Hepatocyte (in vitro differentiated cells): ENCODE data around the gene MED6.

Experiments used
- EZH2 ChIP-seq: fragments of 200-600 bp; sonication (generic); IDR thresholded peaks from 2 replicates; pipeline ENCODE4 v1.6.1; 2016; ENCODE audit warnings: antibody characterized with exemption, mild to moderate bottlenecking, borderline replicate concordance
- TF ChIP-seq, protein P1 (sequence below): fragments of 200-600 bp; sonication (generic); IDR thresholded peaks from 2 replicates; pipeline ENCODE4 v1.5.1; 2016; ENCODE audit warnings: antibody characterized with exemption, mild to moderate bottlenecking; ENCODE audit not compliant: poor library complexity

- TF ChIP-seq, protein P1, sequence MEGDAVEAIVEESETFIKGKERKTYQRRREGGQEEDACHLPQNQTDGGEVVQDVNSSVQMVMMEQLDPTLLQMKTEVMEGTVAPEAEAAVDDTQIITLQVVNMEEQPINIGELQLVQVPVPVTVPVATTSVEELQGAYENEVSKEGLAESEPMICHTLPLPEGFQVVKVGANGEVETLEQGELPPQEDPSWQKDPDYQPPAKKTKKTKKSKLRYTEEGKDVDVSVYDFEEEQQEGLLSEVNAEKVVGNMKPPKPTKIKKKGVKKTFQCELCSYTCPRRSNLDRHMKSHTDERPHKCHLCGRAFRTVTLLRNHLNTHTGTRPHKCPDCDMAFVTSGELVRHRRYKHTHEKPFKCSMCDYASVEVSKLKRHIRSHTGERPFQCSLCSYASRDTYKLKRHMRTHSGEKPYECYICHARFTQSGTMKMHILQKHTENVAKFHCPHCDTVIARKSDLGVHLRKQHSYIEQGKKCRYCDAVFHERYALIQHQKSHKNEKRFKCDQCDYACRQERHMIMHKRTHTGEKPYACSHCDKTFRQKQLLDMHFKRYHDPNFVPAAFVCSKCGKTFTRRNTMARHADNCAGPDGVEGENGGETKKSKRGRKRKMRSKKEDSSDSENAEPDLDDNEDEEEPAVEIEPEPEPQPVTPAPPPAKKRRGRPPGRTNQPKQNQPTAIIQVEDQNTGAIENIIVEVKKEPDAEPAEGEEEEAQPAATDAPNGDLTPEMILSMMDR, result no peak
- TF ChIP-seq EZH2, result no peak
Observed at GRCh38 chr14:70624972-70625371, 24.5 kb upstream of the MED6 start.
